ENCODE results near the gene KDM4D. TPM values are rescaled to one million over a fixed set of nuclear protein-coding genes. Genes with fewer than 3 reads are reported as not detected.
"Not testable (repeated sequence)": the region's sequence is repeated elsewhere in the genome, so short reads cannot be mapped to it uniquely, and the experiment has no call there.

The KDM4D gene
- total RNA-seq, 1 donor from 2014 or later = 1.3 TPM

- no peak for TF ChIP-seq CTCF (IDR thresholded peaks at IDR 0.05; ENCODE audit: partially characterized antibody, unreplicated experiment)
- H3K27me3 Mint-ChIP-seq (ENCODE audit: unreplicated experiment) = no peaks in the 10 kb centered on the region
- no peak for DNase-seq
- H3K4me3 Mint-ChIP-seq (ENCODE audit: unreplicated experiment) = no peak overlapping the region
- H3K27ac Mint-ChIP-seq (ENCODE audit: unreplicated experiment) = no peak overlapping the region
- H3K36me3 Mint-ChIP-seq (ENCODE audit: unreplicated experiment) = no peaks in the 10 kb centered on the region
- no peaks in the 10 kb centered on the region for H3K4me1 Mint-ChIP-seq (ENCODE audit: low read depth, unreplicated experiment)
- H3K9me3 Mint-ChIP-seq (ENCODE audit: unreplicated experiment) = peaks cover 1% of the 10 kb centered on the region
Observed at GRCh38 chr11:95003716-95004115, 30.2 kb downstream of the KDM4D start.

- Mint-ChIP-seq H3K4me1 (ENCODE audit: low read depth, unreplicated experiment) (no peaks in the 10 kb centered on the region), H3K9me3 (ENCODE audit: unreplicated experiment) (peaks cover 1% of the 10 kb centered on the region), H3K27ac (ENCODE audit: unreplicated experiment) (no peak overlapping the region), H3K36me3 (ENCODE audit: unreplicated experiment) (no peaks in the 10 kb centered on the region), H3K27me3 (ENCODE audit: unreplicated experiment) (no peaks in the 10 kb centered on the region), H3K4me3 (ENCODE audit: unreplicated experiment) (no peak overlapping the region)
- TF ChIP-seq CTCF (IDR thresholded peaks at IDR 0.05; ENCODE audit: partially characterized antibody, unreplicated experiment) = no peak
- DNase-seq = no peak
Observed at GRCh38 chr11:95005642-95006041, 32.1 kb downstream of the KDM4D start.

- Mint-ChIP-seq H3K4me3 (ENCODE audit: unreplicated experiment) (no peak overlapping the region), H3K27ac (ENCODE audit: unreplicated experiment) (no peak overlapping the region), H3K36me3 (ENCODE audit: unreplicated experiment) (no peaks in the 10 kb centered on the region), H3K9me3 (ENCODE audit: unreplicated experiment) (peaks cover 1% of the 10 kb centered on the region), H3K4me1 (ENCODE audit: low read depth, unreplicated experiment) (no peaks in the 10 kb centered on the region), H3K27me3 (ENCODE audit: unreplicated experiment) (no peaks in the 10 kb centered on the region)
- DNase-seq = no peak
- TF ChIP-seq CTCF (IDR thresholded peaks at IDR 0.05; ENCODE audit: partially characterized antibody, unreplicated experiment) = no peak
Observed at GRCh38 chr11:95011376-95011775, 37.9 kb downstream of the KDM4D start.

GRCh38 chr11:95014184-95014821 lies 40.8 kb downstream of the KDM4D start:
- Mint-ChIP-seq H3K36me3 (ENCODE audit: unreplicated experiment) (no peaks in the 10 kb centered on the region), H3K4me1 (ENCODE audit: low read depth, unreplicated experiment) (no peaks in the 10 kb centered on the region), H3K27ac (ENCODE audit: unreplicated experiment) (no peak overlapping the region), H3K9me3 (ENCODE audit: unreplicated experiment) (no peaks in the 10 kb centered on the region), H3K4me3 (ENCODE audit: unreplicated experiment) (no peak overlapping the region), H3K27me3 (ENCODE audit: unreplicated experiment) (no peaks in the 10 kb centered on the region)
- no peak for TF ChIP-seq CTCF (IDR thresholded peaks at IDR 0.05; ENCODE audit: partially characterized antibody, unreplicated experiment)
- no peak for DNase-seq

- TF ChIP-seq CTCF (IDR thresholded peaks at IDR 0.05; ENCODE audit: partially characterized antibody, unreplicated experiment) = no peak
- H3K27ac Mint-ChIP-seq (ENCODE audit: unreplicated experiment) = no peak overlapping the region
- H3K4me3 Mint-ChIP-seq (ENCODE audit: unreplicated experiment) = no peak overlapping the region
- H3K9me3 Mint-ChIP-seq (ENCODE audit: unreplicated experiment) = no peaks in the 10 kb centered on the region
- H3K27me3 Mint-ChIP-seq (ENCODE audit: unreplicated experiment) = no peaks in the 10 kb centered on the region
- no peaks in the 10 kb centered on the region for H3K4me1 Mint-ChIP-seq (ENCODE audit: low read depth, unreplicated experiment)
- no peaks in the 10 kb centered on the region for H3K36me3 Mint-ChIP-seq (ENCODE audit: unreplicated experiment)
- DNase-seq = no peak
Observed at GRCh38 chr11:95016139-95016538, 42.6 kb downstream of the KDM4D start.

- not testable (repeated sequence) for H3K4me1 Mint-ChIP-seq (ENCODE audit: low read depth, unreplicated experiment); H3K27me3 Mint-ChIP-seq (ENCODE audit: unreplicated experiment); H3K4me3 Mint-ChIP-seq (ENCODE audit: unreplicated experiment); H3K36me3 Mint-ChIP-seq (ENCODE audit: unreplicated experiment); H3K27ac Mint-ChIP-seq (ENCODE audit: unreplicated experiment); DNase-seq; H3K9me3 Mint-ChIP-seq (ENCODE audit: unreplicated experiment)
Observed at GRCh38 chr11:95021468-95021867, 48.0 kb downstream of the KDM4D start.

Data from glutamatergic neuron (in vitro differentiated cells).